Osteoblast (primary cell): ENCODE data around the gene PTPRF. TPM values are rescaled to one million over a fixed set of nuclear protein-coding genes. Genes with fewer than 3 reads are reported as not detected.

Experiments
- DNase-seq: peaks from one replicate; pipeline ENCODE4 v3.0.0; 2011; ENCODE audit warnings: low spot score, mixed read lengths; ENCODE audit not compliant: insufficient read length; ENCODE audit errors: missing footprints
- H2AFZ ChIP-seq: 2 replicates; pipeline ENCODE4 v1.6.0; 2011; ENCODE audit warnings: mild to moderate bottlenecking, low read length
- H3K27ac ChIP-seq: 2 replicates; pipeline ENCODE4 v1.5.1; 2011; ENCODE audit warnings: mild to moderate bottlenecking, low read depth, low read length, moderate library complexity
- H3K27me3 ChIP-seq: 2 replicates; pipeline ENCODE4 v1.6.0; 2012; ENCODE audit warnings: mild to moderate bottlenecking, control low read depth, inconsistent platforms, low read length, moderate library complexity; ENCODE audit not compliant: insufficient read depth
- H3K36me3 ChIP-seq: 2 replicates; pipeline ENCODE4 v1.5.1; 2011; ENCODE audit warnings: mild to moderate bottlenecking, low read length, control low read depth, moderate library complexity; ENCODE audit not compliant: insufficient read depth
- H3K4me1 ChIP-seq: 2 replicates; pipeline ENCODE4 v1.5.1; 2011; ENCODE audit warnings: mild to moderate bottlenecking, low read length, control low read depth, moderate library complexity; ENCODE audit not compliant: insufficient read depth
- H3K4me2 ChIP-seq: 2 replicates; pipeline ENCODE4 v1.6.0; 2011; ENCODE audit warnings: mild to moderate bottlenecking, low read length; ENCODE audit not compliant: insufficient read depth
- H3K4me3 ChIP-seq: fragments of 200-600 bp; sonication (generic); 3 replicates; pipeline ENCODE4 v1.5.1; 2012; ENCODE audit warnings: mild to moderate bottlenecking, low read length, inconsistent platforms; ENCODE audit not compliant: insufficient read depth
- H3K79me2 ChIP-seq: 2 replicates; pipeline ENCODE4 v1.6.0; 2012; ENCODE audit warnings: mild to moderate bottlenecking, low read length, control low read depth, inconsistent platforms; ENCODE audit not compliant: insufficient read depth
- H3K9me3 ChIP-seq: 2 replicates; pipeline ENCODE4 v1.5.1; 2011; ENCODE audit warnings: low read depth, low read length, control low read depth
- H4K20me1 ChIP-seq: 2 replicates; pipeline ENCODE4 v1.6.0; 2012; ENCODE audit warnings: mild to moderate bottlenecking, low read length, control low read depth; ENCODE audit not compliant: insufficient read depth
- CTCF ChIP-seq: IDR thresholded peaks from 2 replicates; pipeline ENCODE4 v1.5.1; 2011; ENCODE audit warnings: mild to moderate bottlenecking, low read depth, low read length, moderate library complexity; ENCODE audit errors: extremely low read depth
- total RNA-seq: library from RNA; depleted of rRNA; stranded (reverse); fragments of >200 nt; gene quantifications from 2 replicates; pipeline ENCODE4 v1.2.3, GENCODE V29; 2012

PTPRF gene
- total RNA-seq, 1 donor = 13.0 TPM

- H3K27ac ChIP-seq = no peak overlapping the region
- H4K20me1 ChIP-seq = no peaks in the 10 kb centered on the region
- H3K4me3 ChIP-seq = no peak overlapping the region
- no peaks in the 10 kb centered on the region for H3K79me2 ChIP-seq
- no peak overlapping the region for H2AFZ ChIP-seq
- DNase-seq = no peak
- peaks cover under 1% of the 10 kb centered on the region for H3K4me1 ChIP-seq
- no peaks in the 10 kb centered on the region for H3K9me3 ChIP-seq
- no peak overlapping the region for H3K4me2 ChIP-seq
- no peaks in the 10 kb centered on the region for H3K27me3 ChIP-seq
- TF ChIP-seq CTCF = no peak
- peaks cover 14% of the 10 kb centered on the region for H3K36me3 ChIP-seq
Measured at GRCh38 chr1:43576521-43576920, 45.8 kb downstream of the PTPRF start.

GRCh38 chr1:43577655-43578542 is 47.2 kb downstream of the PTPRF start:
- no peak overlapping the region for H3K27ac ChIP-seq
- H3K4me2 ChIP-seq = no peak overlapping the region
- no peaks in the 10 kb centered on the region for H3K9me3 ChIP-seq
- peaks cover 12% of the 10 kb centered on the region for H3K36me3 ChIP-seq
- no peak overlapping the region for H3K4me3 ChIP-seq
- no peaks in the 10 kb centered on the region for H3K79me2 ChIP-seq
- no peak for TF ChIP-seq CTCF
- no peaks in the 10 kb centered on the region for H3K27me3 ChIP-seq
- no peaks in the 10 kb centered on the region for H4K20me1 ChIP-seq
- no peak overlapping the region for H2AFZ ChIP-seq
- H3K4me1 ChIP-seq = peaks cover 9% of the 10 kb centered on the region
- DNase-seq = no peak

DNA sequence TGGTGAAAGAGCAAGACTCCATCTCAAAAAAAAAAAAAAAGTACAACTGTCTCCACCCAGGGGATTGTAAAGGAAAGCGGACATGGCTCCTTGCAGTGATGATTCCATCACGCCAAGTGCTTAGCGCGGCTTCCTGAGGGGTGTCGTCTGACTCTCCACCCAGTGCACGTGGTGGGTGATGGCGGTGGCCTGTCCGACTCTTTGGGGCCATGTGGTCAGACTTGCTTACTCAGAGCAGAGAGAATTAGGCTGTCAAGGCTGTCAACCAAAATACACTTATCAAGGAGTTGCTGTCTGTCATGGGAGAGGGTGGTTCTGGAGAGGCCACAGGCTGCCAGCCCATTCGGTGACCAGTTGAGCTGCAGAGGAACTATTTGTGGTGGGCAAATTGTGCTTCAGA is 49.4 kb downstream of the PTPRF start:
- Histone ChIP-seq H4K20me1 (no peaks in the 10 kb centered on the region), H2AFZ (no peak overlapping the region), H3K4me2 (no peak overlapping the region), H3K4me3 (no peak overlapping the region), H3K9me3 (no peaks in the 10 kb centered on the region), H3K27me3 (no peaks in the 10 kb centered on the region), H3K27ac (no peak overlapping the region), H3K4me1 (peaks cover 9% of the 10 kb centered on the region), H3K79me2 (no peaks in the 10 kb centered on the region), H3K36me3 (peaks cover 12% of the 10 kb centered on the region)
- no peak for TF ChIP-seq CTCF
- no peak for DNase-seq

DNA sequence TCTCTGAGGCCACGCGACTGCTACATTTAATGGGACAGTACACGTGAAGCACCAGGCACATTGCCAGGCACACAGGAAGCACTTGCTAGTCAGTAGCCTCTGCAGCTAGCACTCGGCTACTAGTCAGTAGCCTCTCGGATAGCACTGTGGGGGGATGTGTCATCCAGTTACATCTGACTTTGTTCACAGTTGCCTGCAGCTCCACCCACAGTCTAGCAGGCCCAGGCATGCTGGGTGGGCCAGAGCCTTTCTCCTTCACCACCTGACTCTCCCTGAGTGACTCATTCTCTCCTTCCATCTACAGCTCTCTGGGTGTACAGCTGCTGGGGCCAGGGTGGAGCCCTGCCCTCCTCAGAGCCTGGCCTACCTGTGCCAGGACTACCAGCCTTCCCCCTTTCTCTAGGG is 51.5 kb downstream of the PTPRF start:
- Histone ChIP-seq H3K4me1 (peaks cover 9% of the 10 kb centered on the region), H3K4me2 (no peak overlapping the region), H3K27ac (peak overlapping the region; percentile 24), H3K27me3 (no peaks in the 10 kb centered on the region), H2AFZ (no peak overlapping the region), H4K20me1 (no peaks in the 10 kb centered on the region), H3K79me2 (no peaks in the 10 kb centered on the region), H3K9me3 (no peaks in the 10 kb centered on the region), H3K36me3 (peaks cover 8% of the 10 kb centered on the region), H3K4me3 (no peak overlapping the region)
- peak; percentile 100 for DNase-seq
- no peak for TF ChIP-seq CTCF
